ENCODE measurements around the gene IZUMO2.

The IZUMO2 gene

DNA sequence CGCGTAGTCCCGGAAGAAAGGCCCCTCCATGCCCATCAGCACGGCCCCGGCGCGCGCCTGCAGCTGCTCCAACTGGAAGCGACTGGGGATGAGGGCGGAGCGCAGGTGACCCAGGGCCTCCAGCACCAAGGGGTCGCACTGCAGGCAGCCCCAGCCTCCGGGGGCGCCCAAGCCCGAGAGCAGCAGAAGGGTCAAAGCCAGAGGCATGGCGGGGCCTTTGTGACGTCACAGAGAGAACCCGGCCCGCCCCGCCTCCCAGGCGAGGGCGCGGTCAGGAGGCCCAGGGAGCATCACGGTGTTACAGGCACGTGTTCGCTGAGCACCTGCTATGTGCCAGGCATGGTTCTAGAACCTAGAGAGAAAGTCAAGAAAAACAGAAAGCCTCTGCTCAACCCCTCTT lies at the start of gene IZUMO2:
Gene IZUMO2 (minus strand): TSS at position 294 of the 400 bp plus-strand sequence. CDS start 87 bp downstream, at position 207.
- no peak for DNase-seq (ENCODE audit: low read depth in 2 of 2)

DNA sequence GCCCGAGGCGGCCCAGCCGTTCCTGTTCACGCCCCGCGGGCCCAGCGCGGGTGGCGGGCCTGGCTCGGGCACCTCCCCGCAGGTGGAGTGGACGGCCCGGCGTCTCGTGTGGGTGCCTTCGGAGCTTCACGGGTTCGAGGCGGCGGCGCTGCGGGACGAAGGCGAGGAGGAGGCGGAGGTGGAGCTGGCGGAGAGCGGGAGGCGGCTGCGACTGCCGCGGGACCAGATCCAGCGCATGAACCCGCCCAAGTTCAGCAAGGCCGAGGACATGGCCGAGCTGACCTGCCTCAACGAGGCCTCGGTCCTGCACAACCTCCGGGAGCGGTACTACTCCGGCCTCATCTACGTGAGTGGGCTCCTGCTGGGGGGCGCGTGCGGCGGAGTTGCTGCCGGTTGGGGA lies 47.3 kb upstream of the IZUMO2 start:
- no peak for DNase-seq (ENCODE audit: low read depth in 2 of 2)

DNA sequence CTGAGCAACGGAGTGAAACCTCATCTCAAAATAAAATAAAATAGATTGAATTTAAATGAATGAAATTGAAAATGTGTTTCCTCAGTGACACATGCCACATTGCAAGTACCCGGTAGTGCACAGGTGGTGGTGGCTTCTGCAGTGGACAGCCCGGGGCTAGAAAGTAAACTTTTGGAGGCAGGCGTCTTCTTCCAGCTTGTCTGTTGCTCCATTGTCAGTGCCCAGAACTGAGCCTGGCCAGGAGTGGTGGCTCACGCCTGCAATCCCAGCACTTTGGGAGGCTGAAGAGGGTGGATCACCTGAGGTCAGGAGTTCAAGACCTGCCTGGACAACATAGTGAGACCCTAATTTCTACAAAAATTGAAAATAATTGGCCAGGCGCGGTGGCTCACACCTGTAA lies 46.0 kb upstream of the IZUMO2 start:
- DNase-seq (ENCODE audit: low read depth in 2 of 2): no peak

DNA sequence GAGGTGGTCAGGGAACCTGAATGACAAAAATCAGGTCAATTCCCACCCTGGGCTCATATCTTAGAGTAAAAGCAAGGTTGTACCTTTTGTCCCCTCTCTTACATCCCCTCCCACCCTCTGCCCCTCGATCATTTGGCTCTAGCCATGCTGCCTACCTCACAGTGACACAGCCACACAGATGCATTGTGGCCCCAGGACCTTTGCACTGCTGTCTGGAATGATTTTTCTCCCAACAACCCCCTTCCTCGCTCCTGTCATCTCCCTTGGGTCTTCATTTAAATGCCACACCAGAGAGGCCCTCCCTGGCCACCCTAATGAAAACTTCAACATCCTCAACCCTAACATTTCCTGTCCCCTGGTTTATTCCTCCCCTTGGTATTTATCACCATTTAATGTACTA lies 44.6 kb upstream of the IZUMO2 start:
- DNase-seq (ENCODE audit: low read depth in 2 of 2): no peak

DNA sequence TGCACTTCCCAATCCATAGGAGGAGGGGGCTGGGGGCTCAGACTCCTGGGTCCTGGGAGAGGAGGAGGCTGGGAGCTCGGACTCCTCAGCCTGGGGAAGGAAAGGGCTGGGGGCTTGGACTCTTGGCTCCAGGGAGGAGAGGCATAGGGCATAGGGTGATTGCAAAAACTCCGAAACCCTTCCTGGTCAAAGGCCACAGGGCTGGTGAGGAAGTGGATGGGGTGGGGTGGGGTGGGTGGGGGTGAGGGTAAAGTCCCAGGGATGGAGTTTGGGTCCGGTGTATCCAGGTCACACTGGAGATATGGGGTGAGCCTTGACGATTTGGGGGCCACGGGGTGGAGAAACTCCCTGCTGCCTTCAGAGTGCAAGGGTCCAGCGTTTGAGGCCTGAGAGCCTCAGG lies 43.1 kb upstream of the IZUMO2 start:
- DNase-seq (ENCODE audit: low read depth in 2 of 2): no peak

DNA sequence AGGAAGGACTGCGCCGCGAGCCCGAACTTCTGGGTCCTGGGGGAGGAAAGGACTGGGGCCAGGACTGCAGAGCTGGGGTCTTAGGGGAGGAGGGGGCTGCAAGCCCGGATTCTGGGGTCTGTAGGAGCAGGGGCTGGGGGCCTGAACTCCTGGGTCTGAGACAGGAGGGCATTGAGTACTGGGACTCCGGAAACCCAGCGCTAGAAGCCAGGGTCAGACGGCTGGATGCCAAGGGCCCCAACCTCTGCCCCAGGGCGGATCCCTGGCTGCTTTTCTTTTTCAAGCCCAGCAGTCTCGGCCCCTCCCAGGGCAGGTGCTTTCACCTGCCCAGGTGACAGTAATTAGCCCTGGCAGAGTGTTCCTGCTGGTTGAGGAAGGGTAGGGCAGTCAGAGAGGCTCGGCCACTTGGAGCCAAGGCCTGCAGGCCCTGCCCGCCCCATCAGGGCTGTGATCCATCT lies 42.6 kb upstream of the IZUMO2 start:
- DNase-seq (ENCODE audit: low read depth in 2 of 2): no peak

DNA sequence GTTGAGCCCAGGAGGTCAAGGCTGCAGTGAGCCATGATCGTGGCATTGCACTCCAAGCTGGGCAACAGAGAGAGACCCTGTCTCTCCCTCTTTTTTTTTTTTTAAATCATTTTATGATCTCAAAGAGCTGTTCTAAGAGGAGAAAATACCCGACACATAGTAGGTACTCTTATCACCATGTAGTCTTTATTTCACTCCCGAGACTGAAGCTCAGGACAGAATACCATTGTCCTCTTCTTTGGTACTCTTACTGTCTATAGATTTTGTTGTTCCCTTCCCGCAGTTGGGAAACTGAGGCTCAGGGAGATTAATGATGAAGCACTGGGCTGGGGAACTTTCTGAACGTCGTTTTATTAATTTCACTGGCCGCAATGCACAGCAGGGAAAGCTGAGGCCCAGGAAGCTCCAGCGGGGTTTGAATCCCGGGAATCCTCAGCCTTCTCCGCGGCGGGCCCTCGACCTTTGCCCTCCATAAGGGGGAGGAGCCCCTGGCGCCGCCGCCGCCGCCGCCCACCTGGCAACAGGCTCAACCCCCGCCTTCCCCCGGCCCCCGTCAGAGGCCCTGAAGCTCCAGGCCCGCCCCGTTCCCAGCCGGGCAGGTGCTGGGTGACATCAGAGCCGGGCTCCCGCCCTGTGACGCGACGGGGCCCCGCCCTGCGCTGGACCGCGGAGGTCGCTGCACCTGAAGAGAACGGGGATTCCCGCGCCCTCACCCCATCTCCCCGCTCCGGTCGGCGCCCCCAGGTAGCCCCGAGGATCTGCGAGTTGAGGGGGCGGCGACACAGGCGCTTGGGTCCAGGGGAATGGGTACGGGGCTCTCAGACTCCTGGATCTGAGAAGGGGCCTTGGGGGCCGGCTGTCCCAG lies 42.0 kb upstream of the IZUMO2 start:
- DNase-seq (ENCODE audit: low read depth in 2 of 2): peak in 1 of 2 donors; percentile 5

DNA sequence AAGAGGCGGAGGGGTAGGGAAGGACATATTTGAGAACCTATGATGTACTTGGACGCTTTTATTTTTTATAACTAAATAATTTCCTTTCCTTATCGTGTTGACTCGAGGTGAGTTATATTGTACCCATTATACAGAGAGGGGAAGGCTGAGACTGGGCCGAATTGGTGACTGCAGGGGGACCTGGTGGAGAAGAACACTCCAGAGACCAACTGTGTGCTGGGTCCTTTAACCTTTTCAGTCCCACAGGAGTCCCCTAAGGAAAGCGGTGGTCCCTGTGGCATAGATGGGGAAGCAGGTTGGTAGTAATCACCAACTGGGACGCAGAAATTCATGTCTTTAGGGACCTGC lies 41.0 kb upstream of the IZUMO2 start:
- no peak for DNase-seq (ENCODE audit: low read depth in 2 of 2)

DNA sequence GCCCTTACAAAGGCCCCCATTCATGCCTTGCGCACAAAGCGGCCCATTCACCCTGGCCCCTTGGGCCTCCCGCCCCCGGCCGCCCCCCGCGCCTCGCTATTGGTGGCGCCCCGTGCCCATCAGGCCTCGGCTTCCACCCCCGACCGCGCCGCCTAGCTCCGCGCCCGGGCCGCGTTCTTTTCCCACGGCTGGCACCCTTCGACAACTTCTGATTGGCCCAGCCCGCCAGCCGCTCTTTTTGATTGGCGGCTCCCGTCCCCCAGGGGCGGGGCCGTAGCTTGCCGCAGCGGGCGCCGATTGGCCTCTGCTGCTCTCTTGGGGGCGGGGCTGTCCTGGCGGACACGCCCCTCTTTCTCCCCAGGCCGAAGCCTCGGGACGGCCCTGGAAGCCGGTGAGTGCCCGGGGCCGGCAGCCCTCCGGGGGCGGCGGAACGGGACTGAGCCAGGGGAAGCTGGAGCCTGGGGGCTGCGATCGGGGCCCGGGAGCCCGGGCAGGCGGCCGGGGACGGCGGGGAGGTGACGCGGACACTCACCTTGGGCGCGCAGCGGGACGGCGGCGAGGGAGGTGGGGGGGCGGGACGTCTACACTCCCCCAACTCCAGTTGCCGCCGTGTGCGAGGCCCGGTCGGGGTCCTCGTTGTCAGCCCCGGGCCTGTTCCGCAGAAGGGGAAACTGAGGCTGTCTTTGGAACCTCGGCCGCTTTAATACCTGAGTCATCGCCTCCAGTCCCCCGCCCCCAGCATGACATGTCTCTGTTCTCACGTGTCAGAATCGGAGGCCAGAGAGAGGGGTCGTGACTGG lies 40.4 kb upstream of the IZUMO2 start, which contains the start of gene MYH14:
Gene MYH14 (plus strand): TSS at position 342 of the 800 bp plus-strand sequence. CDS start 6,744 bp downstream, outside the sequence.
- peak; percentile 2 to 14 for DNase-seq (ENCODE audit: low read depth in 2 of 2)

DNA sequence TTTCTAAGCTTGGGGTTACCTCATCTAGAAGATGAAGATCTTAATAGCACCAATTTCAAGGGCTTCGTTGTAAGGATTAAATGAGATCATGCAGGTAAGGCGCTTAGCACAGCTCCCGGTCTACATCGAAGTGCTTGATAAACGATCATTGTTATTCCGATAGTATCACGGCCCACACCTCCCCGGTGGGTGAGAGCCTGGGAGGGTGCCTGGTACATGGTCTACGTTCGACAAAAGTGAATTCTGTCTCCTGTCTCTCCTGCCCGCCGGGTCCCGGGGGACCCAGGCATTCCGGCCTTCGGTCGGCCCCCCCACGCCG lies 39.8 kb upstream of the IZUMO2 start:
- DNase-seq (ENCODE audit: low read depth in 2 of 2): no peak

DNA sequence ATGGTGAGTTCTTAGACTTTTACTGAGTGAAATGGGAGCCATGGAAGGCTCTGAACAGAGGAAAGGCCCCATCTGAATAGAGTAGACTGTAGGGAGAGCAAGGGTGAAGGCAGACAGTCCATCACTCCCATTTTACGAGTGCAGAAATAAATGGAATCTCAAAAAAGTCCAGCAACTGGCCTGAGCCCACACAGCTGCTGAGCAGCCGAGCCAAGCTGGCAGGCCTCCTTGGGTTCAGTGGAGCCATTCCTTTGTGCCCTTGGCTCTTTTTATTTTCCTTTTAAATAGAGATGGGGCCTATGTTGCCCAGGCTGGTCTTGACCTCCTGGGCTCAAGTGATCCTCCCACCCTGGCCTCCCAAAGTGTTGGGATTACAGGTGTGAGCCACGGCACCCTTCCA lies 39.3 kb upstream of the IZUMO2 start:
- DNase-seq (ENCODE audit: low read depth in 2 of 2): no peak

DNA sequence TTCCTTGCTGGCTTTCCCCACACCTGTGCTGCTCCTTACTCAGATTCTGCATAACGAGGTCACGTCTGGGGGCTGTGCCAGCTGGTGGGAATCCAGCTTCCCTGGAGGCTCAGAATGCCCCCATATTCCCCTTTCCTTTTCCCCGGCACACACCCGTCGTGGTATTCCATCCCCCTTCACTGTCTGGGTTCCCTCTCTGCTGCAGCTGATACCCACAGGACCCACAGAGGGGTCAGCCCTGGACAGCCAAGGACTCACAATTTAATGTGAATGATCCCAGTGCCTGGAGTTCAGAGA lies 36.1 kb upstream of the IZUMO2 start:
- no peak for DNase-seq (ENCODE audit: low read depth in 2 of 2)

DNA sequence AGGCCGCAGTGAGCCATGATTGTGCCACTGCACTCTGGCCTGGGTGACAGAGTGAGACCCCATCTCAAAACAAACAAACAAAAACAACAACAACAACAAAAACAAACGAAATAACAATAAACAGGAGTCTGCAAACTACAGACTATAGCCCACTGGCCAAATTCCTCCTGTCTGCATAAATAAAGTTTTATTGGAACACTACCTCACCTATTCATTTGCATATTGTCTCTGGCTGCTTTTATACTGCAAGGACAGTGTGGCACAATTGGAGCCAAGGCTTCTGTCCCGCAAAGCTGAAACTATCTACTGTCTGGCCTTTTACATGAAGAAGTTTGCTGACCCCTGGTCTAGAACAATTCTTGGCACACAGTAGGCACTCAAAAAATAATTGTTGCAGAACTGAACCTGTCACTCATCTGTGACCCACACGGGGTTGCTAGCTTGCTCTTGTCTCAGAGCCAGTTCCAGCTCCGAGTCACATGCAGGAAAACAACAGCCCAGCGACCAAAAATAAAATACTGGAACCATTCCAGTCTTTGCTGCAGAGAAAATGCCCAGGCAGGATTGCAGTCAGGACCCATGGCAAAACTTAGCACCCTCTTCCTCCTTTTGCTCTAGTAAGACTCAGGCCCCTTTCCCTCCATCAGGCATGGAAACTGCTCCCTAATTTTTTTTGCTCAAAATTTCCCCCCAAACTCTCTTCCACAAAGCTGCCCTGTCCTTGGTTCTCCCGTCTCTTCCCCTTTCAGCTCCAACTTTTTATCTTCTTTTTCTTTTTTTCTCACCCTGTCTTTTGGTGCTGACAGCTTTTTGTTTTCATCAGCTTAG lies 35.6 kb upstream of the IZUMO2 start:
- DNase-seq (ENCODE audit: low read depth in 2 of 2): no peak

DNA sequence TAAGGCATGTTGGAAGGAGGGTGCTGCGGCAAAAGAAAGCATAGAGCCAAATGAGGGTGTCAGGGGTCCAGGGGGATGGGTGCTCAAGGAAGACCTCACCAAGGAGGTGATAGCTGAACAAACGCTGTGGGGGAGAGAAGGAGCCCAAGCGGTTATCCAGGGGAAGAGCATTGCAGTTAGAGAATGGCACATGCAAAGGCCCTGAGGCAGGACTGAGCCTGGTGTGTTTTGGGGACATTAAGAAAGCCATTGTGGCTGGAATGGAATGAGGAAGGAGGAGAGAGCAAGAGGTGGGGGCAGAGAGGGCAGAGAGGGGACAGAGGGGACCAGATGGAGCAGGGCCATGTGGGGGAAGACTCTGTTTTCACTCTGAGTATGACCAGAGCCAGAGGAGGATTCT lies 34.3 kb upstream of the IZUMO2 start:
- no peak for DNase-seq (ENCODE audit: low read depth in 2 of 2)

DNA sequence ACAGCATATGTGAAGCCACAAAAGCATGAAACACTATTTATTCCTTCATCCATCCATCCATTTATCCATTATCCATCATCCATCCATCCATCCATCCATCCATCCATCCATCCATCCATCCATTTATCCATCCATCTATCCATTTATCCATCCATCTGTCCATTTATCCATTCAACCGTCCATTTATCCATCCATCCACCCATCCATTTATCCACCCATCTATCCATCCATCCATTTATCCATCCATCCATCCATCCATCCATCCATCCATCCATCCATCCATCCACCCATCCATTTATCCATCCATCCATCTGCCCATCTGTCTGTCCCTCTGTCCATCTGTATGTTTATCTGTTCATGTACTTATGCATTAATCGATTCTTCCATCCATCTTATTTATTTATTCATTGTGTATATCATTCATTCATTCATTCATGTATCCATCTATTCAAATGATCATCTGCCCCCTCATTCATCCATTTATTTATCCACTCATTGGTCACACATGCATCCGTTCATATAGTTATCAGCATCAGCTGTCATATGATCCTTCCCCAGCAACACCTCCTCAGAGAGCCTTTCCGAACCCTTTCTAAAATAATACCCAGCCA lies 33.3 kb upstream of the IZUMO2 start:
- no peak for DNase-seq (ENCODE audit: low read depth in 2 of 2)

DNA sequence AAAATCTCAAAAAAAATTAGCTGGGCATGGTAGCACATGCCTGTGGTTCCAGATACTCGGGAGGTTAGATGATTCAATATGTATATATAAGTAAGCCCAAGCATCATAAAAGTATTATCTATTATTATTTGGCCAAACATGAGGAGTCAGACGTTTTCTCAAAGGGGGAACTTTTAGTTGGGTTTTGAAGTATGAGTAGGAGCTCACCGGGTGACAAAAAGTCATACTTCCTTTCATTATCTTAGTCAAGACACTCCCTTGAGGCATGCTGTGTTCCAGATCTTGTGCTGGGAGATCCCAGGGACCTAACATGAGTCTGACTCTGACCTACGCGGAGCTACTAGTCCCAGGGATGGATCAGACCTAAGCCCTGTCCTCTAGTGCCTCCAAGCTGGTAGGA lies 32.1 kb upstream of the IZUMO2 start:
- DNase-seq (ENCODE audit: low read depth in 2 of 2): no peak

DNA sequence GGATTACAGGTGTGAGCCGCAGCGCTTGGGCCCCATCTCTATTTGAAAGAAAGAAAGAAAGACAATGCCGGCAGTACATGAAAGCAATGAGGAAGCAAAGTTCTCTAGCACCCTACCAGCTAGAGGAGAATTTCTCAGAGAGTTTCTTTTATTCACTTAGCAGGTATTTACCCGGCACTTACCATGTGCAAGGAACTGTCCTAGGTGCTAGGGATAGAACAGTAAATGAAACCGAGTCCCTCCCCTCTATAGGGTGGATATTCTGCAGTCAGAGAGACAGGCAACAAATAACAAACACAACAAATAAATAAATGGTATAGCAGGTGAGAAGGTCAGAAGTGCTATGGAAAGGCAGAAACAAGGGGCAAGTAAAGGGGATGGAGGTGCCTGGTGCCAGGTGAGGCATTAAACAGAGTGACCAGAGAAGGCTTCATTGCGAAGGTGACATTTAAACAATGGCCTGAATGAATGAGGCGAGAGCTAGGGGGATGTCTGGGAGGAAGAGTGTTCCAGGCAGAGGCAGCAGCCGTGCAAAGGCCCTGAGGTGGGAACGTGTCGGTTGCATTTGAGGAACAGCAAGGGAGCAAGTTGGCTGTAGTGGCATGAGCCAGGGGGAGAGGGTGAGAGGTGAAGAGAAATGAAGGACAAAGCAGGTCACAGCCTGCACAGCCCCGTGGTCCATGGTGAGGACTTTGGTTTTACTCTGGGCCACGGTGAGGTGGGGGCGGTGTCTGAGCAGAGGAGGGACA lies 29.6 kb upstream of the IZUMO2 start:
- no peak for DNase-seq (ENCODE audit: low read depth in 2 of 2)

DNA sequence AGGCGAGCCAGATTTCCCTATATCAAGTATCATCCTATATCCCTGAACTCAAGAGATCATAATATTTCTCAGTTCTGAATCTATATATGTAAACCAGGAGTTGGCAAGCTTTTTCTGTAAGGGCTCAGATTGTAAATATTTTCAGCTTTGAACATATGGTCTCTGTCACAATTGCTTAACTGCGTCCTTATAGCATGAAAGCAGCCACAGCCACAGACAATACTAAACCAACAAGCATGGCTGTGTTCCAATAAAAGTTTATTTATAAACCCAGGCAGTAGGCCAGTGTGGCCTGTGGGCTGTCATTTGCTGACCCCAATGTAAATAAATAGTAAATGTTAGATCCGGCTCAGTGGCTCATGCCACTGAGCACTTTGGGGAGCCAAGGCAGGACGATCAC lies 28.1 kb upstream of the IZUMO2 start:
- DNase-seq (ENCODE audit: low read depth in 2 of 2): no peak

DNA sequence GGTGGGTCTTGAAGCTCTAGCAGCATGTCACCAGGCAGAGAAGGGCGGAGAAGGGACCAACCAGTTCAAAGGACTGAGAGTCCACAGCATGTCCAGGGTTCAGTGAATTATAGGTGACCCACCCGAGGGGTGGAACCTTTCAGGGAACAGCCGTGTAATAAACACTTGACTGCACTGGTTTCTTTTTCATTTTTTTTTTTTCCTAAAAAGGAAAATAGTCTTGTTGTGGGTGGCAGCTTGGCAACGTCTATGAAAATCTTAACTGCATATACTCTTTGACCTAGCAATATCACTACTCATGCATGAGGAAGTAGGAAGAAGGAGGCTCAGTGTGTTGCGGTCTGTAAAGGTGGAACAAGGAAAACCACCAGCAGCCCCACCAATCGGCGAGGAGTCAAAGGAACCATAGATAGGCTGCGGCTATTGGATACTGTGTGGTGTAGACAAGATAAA lies 27.4 kb upstream of the IZUMO2 start:
- no peak for DNase-seq (ENCODE audit: low read depth in 2 of 2)

DNA sequence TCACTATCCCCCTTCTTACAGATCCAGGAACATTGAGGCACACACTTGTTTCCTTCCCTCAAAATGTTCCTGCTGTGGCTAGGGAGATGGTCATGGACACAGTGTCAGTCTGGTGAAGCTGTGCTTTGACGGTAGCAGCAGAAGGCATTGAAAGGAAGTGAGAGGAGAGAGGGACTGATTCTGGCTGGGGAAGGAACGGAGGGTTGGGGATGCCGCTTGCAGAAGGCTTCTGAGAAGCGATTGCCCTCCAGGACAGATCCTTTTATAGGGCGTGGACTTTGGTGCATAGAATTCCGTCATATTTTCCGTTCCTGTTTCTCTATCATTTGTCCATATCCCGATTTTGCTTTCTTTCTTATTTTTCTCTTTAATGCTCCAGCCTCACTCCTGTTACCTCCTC lies 26.2 kb upstream of the IZUMO2 start:
- no peak for DNase-seq (ENCODE audit: low read depth in 2 of 2)

DNA sequence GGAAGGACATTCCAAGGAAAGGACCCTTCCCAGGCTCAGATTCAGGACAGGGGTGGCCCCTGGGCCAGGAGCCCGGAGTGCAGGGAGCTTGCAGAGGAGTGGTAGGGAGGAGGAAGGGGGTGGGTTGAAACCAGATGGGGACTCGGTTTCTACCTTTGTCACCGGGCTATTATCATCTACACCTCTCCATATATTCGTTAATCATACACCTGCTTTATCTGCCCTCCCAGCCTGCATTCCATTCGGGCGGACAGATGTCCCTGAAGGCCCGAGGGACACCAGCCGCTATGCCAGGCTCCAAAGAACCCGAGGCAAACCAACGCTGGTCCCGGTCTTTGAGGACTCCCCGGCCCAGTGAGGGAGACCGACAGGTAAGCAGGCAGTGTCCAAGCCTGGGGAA lies 24.9 kb upstream of the IZUMO2 start:
- DNase-seq (ENCODE audit: low read depth in 2 of 2): no peak
